GM12878 (cell line): ENCODE results near the gene CCNG1. TPM values are rescaled to one million over a fixed set of nuclear protein-coding genes. Genes with fewer than 3 reads are reported as not detected.

Experiments
- ATAC-seq: fragments of 200-7000 bp; cut with Tn5 transposase; 3 replicates; pipeline ENCODE4 v1.9.1; 2020; ENCODE audit warnings: mild to moderate bottlenecking, moderate library complexity
- BruUV-seq: library from RNA; stranded (reverse); fragments of 400-500 nt; replicated peaks from 2 replicates; lab custom pipeline; 2021; lab: Mats Ljungman, UMichigan
- CTCF ChIA-PET: fragments of 300-600 bp; sonication (Branson Sonifier 250); formaldehyde crosslinking; extraction: SDS; loops from one replicate; lab custom pipeline; 2021; ENCODE audit warnings: inconsistent platforms; lab: Yijun Ruan, JAX
- POLR2A ChIA-PET: fragments of 350-600 bp; formaldehyde crosslinking; extraction: SDS; loops from one replicate; lab custom pipeline; 2021; ENCODE audit warnings: inconsistent platforms; lab: Charles Lee
- RAD21 ChIA-PET: fragments of 300-600 bp; sonication (Branson Sonifier 250); formaldehyde crosslinking; loops from one replicate; lab custom pipeline; 2023; ENCODE audit warnings: antibody characterized with exemption; ENCODE audit not compliant: unreplicated experiment; lab: Charles Lee
- SMC1A ChIA-PET: fragments of 300-600 bp; sonication (Branson Sonifier 250); formaldehyde crosslinking; loops from one replicate; lab custom pipeline; 2023; ENCODE audit not compliant: unreplicated experiment, uncharacterized antibody; lab: Charles Lee
- DNase-seq: peaks from one replicate; pipeline ENCODE4 v3.0.0-alpha.2; 2011; ENCODE audit warnings: low read depth, low spot score
- FAIRE-seq: peaks from 3 replicates; lab custom pipeline; 2011; peaks lifted over from hg19 to GRCh38; lab: Jason Lieb, UNC
- H2AFZ ChIP-seq: 2 replicates; pipeline ENCODE4 v1.6.0; 2011; ENCODE audit warnings: low read depth, low read length, control low read depth; ENCODE audit not compliant: control insufficient read depth
- H3K27ac ChIP-seq: 2 replicates; pipeline ENCODE4 v1.5.1; 2011; ENCODE audit warnings: control low read depth; ENCODE audit not compliant: control insufficient read depth, insufficient read depth
- H3K27me3 ChIP-seq, 2 experiments: replicated peaks in 1 of 2; 2 replicates each; pipeline versions ENCODE4 v1.6.0 to v1.6.1; 2011; ENCODE audit warnings: low read length in 1 of 2; ENCODE audit not compliant: control insufficient read depth in 2 of 2, insufficient read depth in 2 of 2
- H3K36me3 ChIP-seq, 2 experiments: 2 replicates each; pipeline ENCODE4 v1.5.1; 2011; ENCODE audit warnings: low read length in 1 of 2; ENCODE audit not compliant: control insufficient read depth in 2 of 2, insufficient read depth in 2 of 2
- H3K4me1 ChIP-seq: 2 replicates; pipeline ENCODE4 v1.6.1; 2011; ENCODE audit warnings: mild to moderate bottlenecking, low read length, moderate library complexity, mixed read lengths; ENCODE audit not compliant: control insufficient read depth, insufficient read depth
- H3K4me2 ChIP-seq: 2 replicates; pipeline ENCODE4 v1.6.0; 2011; ENCODE audit warnings: control low read depth; ENCODE audit not compliant: control insufficient read depth, insufficient read depth
- H3K4me3 ChIP-seq: fragments of 200-600 bp; sonication (generic); 2 replicates; pipeline ENCODE4 v1.5.1; 2016
- H3K79me2 ChIP-seq: 2 replicates; pipeline ENCODE4 v1.6.0; 2011; ENCODE audit warnings: low read length; ENCODE audit not compliant: control insufficient read depth, insufficient read depth
- H3K9ac ChIP-seq: 2 replicates; pipeline ENCODE4 v1.8.0; 2011; ENCODE audit warnings: low read length, control low read depth, mixed read lengths; ENCODE audit not compliant: control insufficient read depth, insufficient read depth
- H3K9me3 ChIP-seq: replicated peaks from 3 replicates; pipeline ENCODE4 v1.5.1; 2011; ENCODE audit warnings: mild to moderate bottlenecking, low read length; ENCODE audit not compliant: control insufficient read depth, insufficient read depth
- H4K20me1 ChIP-seq: 2 replicates; pipeline ENCODE4 v1.6.0; 2011; ENCODE audit not compliant: control insufficient read depth, insufficient read depth
- EED ChIP-seq: sonication (generic); IDR thresholded peaks from 2 replicates; pipeline ENCODE4 v1.6.1; 2016; ENCODE audit warnings: antibody characterized with exemption, low read depth
- EP300 ChIP-seq, 2 experiments: fragments of 150-350 bp in 1 of 2; IDR thresholded peaks; 2 replicates each; pipeline ENCODE4 v1.6.1; 2011 to 2012; ENCODE audit warnings: low read depth in 2 of 2, low read length in 2 of 2, borderline replicate concordance in 1 of 2, improper control_type of control experiment in 1 of 2, inconsistent platforms in 1 of 2; ENCODE audit not compliant: control insufficient read depth in 1 of 2
- GABPA ChIP-seq: IDR thresholded peaks from 2 replicates; pipeline ENCODE4 v1.6.1; 2014; ENCODE audit warnings: antibody characterized with exemption, low read depth, mild to moderate bottlenecking, inconsistent platforms
- GATAD2B ChIP-seq: fragments of 450-650 bp; conservative IDR thresholded peaks from 2 replicates; pipeline ENCODE4 v1.6.1; 2017; ENCODE audit warnings: low read depth, mild to moderate bottlenecking, moderate library complexity
- KLF5 ChIP-seq: fragments of 450-650 bp; IDR thresholded peaks from 2 replicates; pipeline ENCODE4 v1.6.1; 2014; ENCODE audit warnings: mild to moderate bottlenecking; ENCODE audit not compliant: partially characterized antibody
- MEF2A ChIP-seq: IDR thresholded peaks from 2 replicates; pipeline ENCODE4 v1.6.1; 2011; ENCODE audit warnings: low read depth, mild to moderate bottlenecking, low read length, moderate library complexity; ENCODE audit not compliant: insufficient read depth
- MYC ChIP-seq: IDR thresholded peaks from 2 replicates; pipeline ENCODE4 v1.6.1; 2011; ENCODE audit warnings: mild to moderate bottlenecking, low read length, moderate library complexity, inconsistent platforms; ENCODE audit not compliant: insufficient read depth, insufficient replicate concordance, insufficient read length, severe bottlenecking
- NFYB ChIP-seq: IDR thresholded peaks from 2 replicates; pipeline ENCODE4 v1.6.1; 2011; ENCODE audit warnings: low read depth, mild to moderate bottlenecking, low read length, improper control_type of control experiment, moderate library complexity; ENCODE audit not compliant: insufficient read depth
- POLR2A ChIP-seq: IDR thresholded peaks from 2 replicates; pipeline ENCODE4 v1.6.1; 2011; ENCODE audit warnings: low read depth, mild to moderate bottlenecking, low read length
- RUNX3 ChIP-seq: IDR thresholded peaks from 2 replicates; pipeline ENCODE4 v1.6.1; 2012; ENCODE audit warnings: low read length, inconsistent platforms
- SIN3A ChIP-seq: IDR thresholded peaks from 2 replicates; pipeline ENCODE4 v1.6.1; 2012; ENCODE audit warnings: low read depth, low read length, improper control_type of control experiment
- SPI1 ChIP-seq: IDR thresholded peaks from 2 replicates; pipeline ENCODE4 v1.6.1; 2011; ENCODE audit warnings: low read depth, mild to moderate bottlenecking, low read length, moderate library complexity, borderline replicate concordance; ENCODE audit not compliant: insufficient read depth
- WGBS: methylation state at CpG from one replicate; pipeline ENCODE4 v1.1.6; 2016; ENCODE audit warnings: low lambda C conversion rate; ENCODE audit not compliant: insufficient replicate concordance, insufficient coverage; ENCODE audit errors: missing lambda C conversion rate; 5-methylcytosine and 5-hydroxymethylcytosine counted together
- in situ Hi-C: fragments of 300-500 bp; cut with MboI; formaldehyde crosslinking; loops from 9 replicates; pipeline ENCODE4 v1.14.3; 2018; ENCODE audit warnings: mixed read lengths
- intact Hi-C: fragments of 100-400 bp; cut with micrococcal nuclease; formaldehyde crosslinking; loops from one replicate; pipeline ENCODE4 v1.14.2; 2022; ENCODE audit not compliant: unreplicated experiment
- polyA plus RNA-seq, 11 experiments: library from polyadenylated mRNA; depleted of rRNA in 4 of 11; unstranded in 6 of 11; stranded (reverse) in 5 of 11; fragments of >200 nt; fragmentation: Nextera tagmentation in 4 of 11; fragmentation: Illumina TruSeq in 1 of 11; extraction: Ambion mirVana in 4 of 11; extraction: Trizol in 1 of 11; gene quantifications; 1 replicate in 1 of 11; 2 replicates in 10 of 11; pipeline versions ENCODE4 v1.2.1 to v1.2.3, GENCODE V29; 2011 to 2016; ENCODE audit warnings: inconsistent platforms in 2 of 11, missing spikeins in 2 of 11, low read depth in 1 of 11
- total RNA-seq, 4 experiments: library from RNA; depleted of rRNA in 3 of 4; stranded (reverse); fragments of >200 nt in 3 of 4; fragmentation: Illumina TruSeq in 1 of 4; extraction: Trizol in 1 of 4; gene quantifications; 2 replicates each; pipeline versions ENCODE4 v1.2.1 to v1.2.3, GENCODE V29; 2013 to 2021
- TF ChIP-seq, protein P1 (sequence below): IDR thresholded peaks from 2 replicates; pipeline ENCODE4 v1.6.1; 2012; ENCODE audit warnings: low read depth, low read length, improper control_type of control experiment
- TF ChIP-seq, protein P2 (sequence below): fragments of 450-650 bp; IDR thresholded peaks from 2 replicates; pipeline ENCODE4 v1.6.1; 2016; ENCODE audit warnings: mild to moderate bottlenecking
- TF ChIP-seq, protein P3 (sequence below): fragments of 450-650 bp; conservative IDR thresholded peaks from 2 replicates; pipeline ENCODE4 v1.6.1; 2017; ENCODE audit warnings: mild to moderate bottlenecking, moderate library complexity

Gene CCNG1
- total and polyA plus RNA-seq, 10 of the 15 experiments (the other 5 are each of a cell fraction or from before 2014, with no cell fraction given) = 90.1 to 274 (median 200) TPM

DNA sequence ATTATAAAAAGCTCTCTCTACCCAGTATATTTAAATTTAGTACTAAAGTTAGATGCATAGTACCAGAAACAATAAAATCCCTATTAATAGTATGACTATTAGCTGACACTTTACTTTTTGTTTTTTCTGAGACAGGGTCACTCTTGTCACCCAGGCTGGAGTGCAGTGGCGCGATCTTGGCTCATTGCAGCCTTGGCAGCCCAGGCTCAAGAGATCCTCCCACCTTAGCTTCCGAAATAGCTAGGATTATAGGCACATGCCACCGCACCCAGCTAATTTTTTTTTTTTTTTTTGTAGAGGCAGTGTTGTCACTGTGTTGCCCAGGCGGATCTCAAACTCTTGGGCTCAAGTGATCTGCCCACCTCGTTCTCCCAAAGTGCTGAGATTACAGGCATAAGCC lies 8.0 kb downstream of the CCNG1 start:
- intact Hi-C loops = no loop called here
- no peaks in the 10 kb centered on the region for H3K4me1 ChIP-seq
- ATAC-seq (no peak), DNase-seq (no peak), FAIRE-seq (no peak)
- H3K9ac ChIP-seq = no peak overlapping the region
- in situ Hi-C loops = no loop called here
- H2AFZ ChIP-seq = no peak overlapping the region
- H3K36me3 ChIP-seq = peaks cover 0 to 37% of the 10 kb centered on the region in 2 experiments; a peak in 3 of 4 replicates
- no peaks in the 10 kb centered on the region; the same call in 2 of the 3 replicates for H3K9me3 ChIP-seq
- peaks cover 7% of the 10 kb centered on the region for H3K79me2 ChIP-seq
- WGBS = 100% methylated on average over 5 of the region's 6 CpGs
- no TSS peak for BruUV-seq
- ChIA-PET SMC1A (no interaction called here), CTCF (interaction anchor here (1.0 to 1.1 kb wide), 2 partner anchors 9 to 14 kb away, joined by 3 read pairs; no protein-coding TSS in a partner anchor), RAD21 (interaction anchor here (0.6 to 1.1 kb wide), 2 partner anchors 117 to 994 kb away, joined by 3 read pairs; no protein-coding TSS in a partner anchor), POLR2A (interaction anchor here (0.9 to 1.2 kb wide), 2 partner anchors 11 to 13 kb away, joined by 3 to 4 read pairs; no protein-coding TSS in a partner anchor)
- H4K20me1 ChIP-seq = no peaks in the 10 kb centered on the region
- no peaks in the 10 kb centered on the region for H3K27me3 ChIP-seq
- TF ChIP-seq RUNX3 (no peak), POLR2A (no peak), EP300 (IDR thresholded peaks at IDR 0.05; ENCODE audit: borderline replicate concordance in 1 of 2, control insufficient read depth in 1 of 2, low read depth in 2 of 2, low read length in 2 of 2) (no peak), NFYB (no peak), KLF5 (no peak), MYC (no peak), SPI1 (no peak), GABPA (no peak), GATAD2B (no peak), SIN3A (no peak), MEF2A (no peak), EED (no peak)
- TF ChIP-seq, protein P1, sequence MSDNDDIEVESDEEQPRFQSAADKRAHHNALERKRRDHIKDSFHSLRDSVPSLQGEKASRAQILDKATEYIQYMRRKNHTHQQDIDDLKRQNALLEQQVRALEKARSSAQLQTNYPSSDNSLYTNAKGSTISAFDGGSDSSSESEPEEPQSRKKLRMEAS = no peak
- TF ChIP-seq, protein P2, sequence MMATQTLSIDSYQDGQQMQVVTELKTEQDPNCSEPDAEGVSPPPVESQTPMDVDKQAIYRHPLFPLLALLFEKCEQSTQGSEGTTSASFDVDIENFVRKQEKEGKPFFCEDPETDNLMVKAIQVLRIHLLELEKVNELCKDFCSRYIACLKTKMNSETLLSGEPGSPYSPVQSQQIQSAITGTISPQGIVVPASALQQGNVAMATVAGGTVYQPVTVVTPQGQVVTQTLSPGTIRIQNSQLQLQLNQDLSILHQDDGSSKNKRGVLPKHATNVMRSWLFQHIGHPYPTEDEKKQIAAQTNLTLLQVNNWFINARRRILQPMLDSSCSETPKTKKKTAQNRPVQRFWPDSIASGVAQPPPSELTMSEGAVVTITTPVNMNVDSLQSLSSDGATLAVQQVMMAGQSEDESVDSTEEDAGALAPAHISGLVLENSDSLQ = no peak
- TF ChIP-seq, protein P3, sequence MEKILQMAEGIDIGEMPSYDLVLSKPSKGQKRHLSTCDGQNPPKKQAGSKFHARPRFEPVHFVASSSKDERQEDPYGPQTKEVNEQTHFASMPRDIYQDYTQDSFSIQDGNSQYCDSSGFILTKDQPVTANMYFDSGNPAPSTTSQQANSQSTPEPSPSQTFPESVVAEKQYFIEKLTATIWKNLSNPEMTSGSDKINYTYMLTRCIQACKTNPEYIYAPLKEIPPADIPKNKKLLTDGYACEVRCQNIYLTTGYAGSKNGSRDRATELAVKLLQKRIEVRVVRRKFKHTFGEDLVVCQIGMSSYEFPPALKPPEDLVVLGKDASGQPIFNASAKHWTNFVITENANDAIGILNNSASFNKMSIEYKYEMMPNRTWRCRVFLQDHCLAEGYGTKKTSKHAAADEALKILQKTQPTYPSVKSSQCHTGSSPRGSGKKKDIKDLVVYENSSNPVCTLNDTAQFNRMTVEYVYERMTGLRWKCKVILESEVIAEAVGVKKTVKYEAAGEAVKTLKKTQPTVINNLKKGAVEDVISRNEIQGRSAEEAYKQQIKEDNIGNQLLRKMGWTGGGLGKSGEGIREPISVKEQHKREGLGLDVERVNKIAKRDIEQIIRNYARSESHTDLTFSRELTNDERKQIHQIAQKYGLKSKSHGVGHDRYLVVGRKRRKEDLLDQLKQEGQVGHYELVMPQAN = no peak
- no peak overlapping the region for H3K4me3 ChIP-seq
- no peak overlapping the region for H3K4me2 ChIP-seq
- no peak overlapping the region for H3K27ac ChIP-seq
